Muscle of back (tissue), 11 donors: ENCODE measurements around the gene TTC9C. TPM values are rescaled to one million over a fixed set of nuclear protein-coding genes. Genes with fewer than 3 reads are reported as not detected.
"Not testable (repeated sequence)": the region's sequence is repeated elsewhere in the genome, so short reads cannot be mapped to it uniquely, and the experiment has no call there.

Experiments used
- DNase-seq, 3 donors: peaks; one replicate each; pipeline versions ENCODE4 v3.0.0 to v3.0.0-alpha.2; 2013
- polyA plus RNA-seq, 10 donors: library from polyadenylated mRNA; unstranded; fragments of 120-200 nt; gene quantifications; one replicate each; pipeline ENCODE4 v1.2.1, GENCODE V29; 2013; ENCODE audit not compliant: insufficient read length in 10 of 10

TTC9C gene
- polyA plus RNA-seq, 10 donors: 22.8 to 32.2 (median 30.1) TPM

GRCh38 chr11:62747475-62748160 is 19.3 kb downstream of the TTC9C start:
- no peak for DNase-seq

GRCh38 chr11:62749931-62750330 is 21.6 kb downstream of the TTC9C start:
- DNase-seq: not testable (repeated sequence)

- DNase-seq: no peak
Measured at GRCh38 chr11:62752177-62752785, 24.0 kb downstream of the TTC9C start.

- DNase-seq: no peak
Measured at GRCh38 chr11:62752994-62753735, 24.9 kb downstream of the TTC9C start.

- peak; percentile 98 to 99 (median 99) for DNase-seq
Measured at GRCh38 chr11:62753736-62754603, 25.7 kb downstream of the TTC9C start, which contains the start of gene ZBTB3. TSS of gene ZBTB3 (minus strand) at chr11:62754160. CDS start at chr11:62753664, 496 bp downstream.

GRCh38 chr11:62755086-62755615 is 26.9 kb downstream of the TTC9C start:
- no peak for DNase-seq

- no peak for DNase-seq
Measured at GRCh38 chr11:62757846-62758788, 29.8 kb downstream of the TTC9C start.

- DNase-seq: not testable (repeated sequence)
Measured at GRCh38 chr11:62760867-62761227, 32.6 kb downstream of the TTC9C start.

GRCh38 chr11:62770778-62771143 is 42.5 kb downstream of the TTC9C start:
- no peak for DNase-seq

GRCh38 chr11:62771144-62772021 is 43.1 kb downstream of the TTC9C start, which contains the start of gene TAF6L:
TSS of gene TAF6L (plus strand) at chr11:62771396. CDS start at chr11:62775784, 4,388 bp downstream.
- peak; percentile 97 to 99 (median 98) for DNase-seq

GRCh38 chr11:62774407-62774806 is 46.1 kb downstream of the TTC9C start:
- no peak for DNase-seq

- no peak for DNase-seq
Measured at GRCh38 chr11:62775646-62776045, 47.4 kb downstream of the TTC9C start.

GRCh38 chr11:62777389-62777788 is 49.1 kb downstream of the TTC9C start:
- DNase-seq: no peak

GRCh38 chr11:62778441-62778840 is 50.2 kb downstream of the TTC9C start:
- no peak for DNase-seq

- DNase-seq: no peak
Measured at GRCh38 chr11:62782753-62783152, 54.5 kb downstream of the TTC9C start.

- DNase-seq: peak; percentile 85 to 96 (median 93)
Measured at GRCh38 chr11:62786318-62787004, 58.2 kb downstream of the TTC9C start.

- peak; percentile 98 to 99 (median 99) for DNase-seq
Measured at GRCh38 chr11:62787005-62787759, 58.9 kb downstream of the TTC9C start, which contains the start of gene TMEM179B. TSS of gene TMEM179B (plus strand) at chr11:62787402. CDS start at chr11:62787432, 30 bp downstream.
